Measurements from ENCODE around the gene NXPH3.

Gene NXPH3

DNA sequence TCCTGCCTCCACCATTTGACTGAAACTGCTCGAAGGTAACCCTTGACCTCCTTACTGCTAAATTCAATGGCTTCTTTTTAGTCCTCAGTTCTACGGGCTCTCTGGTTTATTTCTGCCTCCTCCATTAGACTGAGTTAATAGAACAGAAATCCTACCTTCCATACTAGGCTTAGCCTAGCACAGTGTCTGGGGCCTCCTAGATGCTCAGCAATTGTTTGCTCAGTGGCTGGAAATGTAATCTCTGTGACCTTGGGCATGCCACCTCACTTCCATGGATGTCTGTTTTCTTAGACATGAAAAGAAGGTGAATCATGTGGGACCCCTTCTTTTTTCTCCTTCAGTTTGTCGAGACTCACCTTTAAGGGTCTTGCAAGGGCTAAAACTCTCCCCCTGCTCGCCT lies 19.7 kb downstream of the NXPH3 start:
- TF ChIP-seq, protein P1, sequence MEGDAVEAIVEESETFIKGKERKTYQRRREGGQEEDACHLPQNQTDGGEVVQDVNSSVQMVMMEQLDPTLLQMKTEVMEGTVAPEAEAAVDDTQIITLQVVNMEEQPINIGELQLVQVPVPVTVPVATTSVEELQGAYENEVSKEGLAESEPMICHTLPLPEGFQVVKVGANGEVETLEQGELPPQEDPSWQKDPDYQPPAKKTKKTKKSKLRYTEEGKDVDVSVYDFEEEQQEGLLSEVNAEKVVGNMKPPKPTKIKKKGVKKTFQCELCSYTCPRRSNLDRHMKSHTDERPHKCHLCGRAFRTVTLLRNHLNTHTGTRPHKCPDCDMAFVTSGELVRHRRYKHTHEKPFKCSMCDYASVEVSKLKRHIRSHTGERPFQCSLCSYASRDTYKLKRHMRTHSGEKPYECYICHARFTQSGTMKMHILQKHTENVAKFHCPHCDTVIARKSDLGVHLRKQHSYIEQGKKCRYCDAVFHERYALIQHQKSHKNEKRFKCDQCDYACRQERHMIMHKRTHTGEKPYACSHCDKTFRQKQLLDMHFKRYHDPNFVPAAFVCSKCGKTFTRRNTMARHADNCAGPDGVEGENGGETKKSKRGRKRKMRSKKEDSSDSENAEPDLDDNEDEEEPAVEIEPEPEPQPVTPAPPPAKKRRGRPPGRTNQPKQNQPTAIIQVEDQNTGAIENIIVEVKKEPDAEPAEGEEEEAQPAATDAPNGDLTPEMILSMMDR (IDR thresholded peaks at IDR 0.05; ENCODE audit: low read depth, low read length, missing control alignments): no peak
- H3K4me3 ChIP-seq (ENCODE audit: low read depth, low read length): no peak overlapping the region
- no peak for DNase-seq (ENCODE audit: low read depth)

DNA sequence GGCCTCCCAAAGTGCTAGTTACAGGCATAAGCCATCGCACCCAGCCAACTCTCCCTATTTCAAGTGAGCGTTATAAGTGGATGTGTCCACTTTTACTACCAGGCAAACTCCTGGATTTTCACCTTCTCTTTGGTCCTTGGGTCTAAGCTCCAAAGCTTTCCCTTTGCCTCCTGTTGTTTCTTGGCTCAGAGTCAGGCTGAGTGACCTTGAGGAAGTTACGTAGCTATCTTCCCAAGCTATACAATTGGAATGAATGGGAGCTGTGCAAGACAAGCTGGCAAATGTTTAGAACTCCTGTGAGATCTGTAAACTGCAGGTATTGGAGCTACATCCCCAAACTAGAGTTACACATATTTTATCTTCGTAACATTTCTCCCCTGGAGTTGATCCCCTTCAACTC lies 20.3 kb downstream of the NXPH3 start:
- no peak for DNase-seq (ENCODE audit: low read depth)
- TF ChIP-seq, protein P1 (IDR thresholded peaks at IDR 0.05; ENCODE audit: low read depth, low read length, missing control alignments): no peak
- no peak overlapping the region for H3K4me3 ChIP-seq (ENCODE audit: low read depth, low read length)

DNA sequence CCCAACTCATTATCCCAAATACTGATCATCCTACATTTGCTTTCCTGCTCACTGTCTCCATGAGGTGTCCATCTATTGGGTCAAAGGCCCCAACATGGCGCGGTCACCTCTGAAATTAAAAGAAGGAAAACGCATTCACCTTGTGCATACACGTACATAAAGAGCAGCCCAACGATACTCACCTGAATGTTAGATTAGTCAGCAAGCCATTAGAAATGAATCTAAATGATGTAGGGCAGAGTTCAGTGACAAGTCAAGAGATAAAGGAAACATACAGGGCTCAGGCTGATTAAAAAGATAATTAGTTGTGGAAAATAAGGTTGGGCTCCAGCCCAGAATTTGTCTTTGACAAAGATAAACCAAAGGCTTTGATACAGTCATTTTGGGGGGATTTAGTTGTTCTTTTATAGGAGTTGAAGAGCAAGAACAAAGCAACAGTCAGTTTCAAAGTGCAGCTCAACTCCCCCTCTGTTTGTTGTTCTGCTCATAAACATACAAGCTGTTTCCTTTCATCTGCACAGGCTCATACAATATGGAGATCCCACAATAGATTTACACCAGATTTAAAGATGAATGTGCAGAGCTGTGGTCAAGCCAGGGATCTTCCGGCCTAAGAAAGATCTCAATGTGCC lies 21.1 kb downstream of the NXPH3 start:
- no peak overlapping the region for H3K4me3 ChIP-seq (ENCODE audit: low read depth, low read length)
- TF ChIP-seq, protein P1 (IDR thresholded peaks at IDR 0.05; ENCODE audit: low read depth, low read length, missing control alignments): no peak
- no peak for DNase-seq (ENCODE audit: low read depth)

DNA sequence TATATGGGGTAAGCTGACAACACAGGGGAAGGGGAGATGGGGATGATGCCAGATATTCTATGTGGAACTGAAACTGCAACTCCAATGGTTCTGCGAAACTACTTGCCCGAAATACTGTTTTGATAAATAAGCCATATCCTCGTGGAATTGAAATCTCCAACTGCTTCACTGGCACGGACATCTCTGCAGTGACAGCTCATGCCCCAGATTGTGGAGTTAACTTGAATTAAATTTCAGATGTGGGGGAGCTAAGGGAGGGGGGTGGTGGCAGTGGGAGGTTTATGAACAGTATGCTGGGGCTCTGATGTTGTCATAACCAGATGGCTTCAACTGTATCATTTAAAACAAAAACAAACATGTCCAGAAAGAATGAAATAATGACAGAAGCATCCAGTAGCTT lies 21.8 kb downstream of the NXPH3 start:
- DNase-seq (ENCODE audit: low read depth): no peak
- TF ChIP-seq, protein P1 (IDR thresholded peaks at IDR 0.05; ENCODE audit: low read depth, low read length, missing control alignments): no peak
- no peak overlapping the region for H3K4me3 ChIP-seq (ENCODE audit: low read depth, low read length)

DNA sequence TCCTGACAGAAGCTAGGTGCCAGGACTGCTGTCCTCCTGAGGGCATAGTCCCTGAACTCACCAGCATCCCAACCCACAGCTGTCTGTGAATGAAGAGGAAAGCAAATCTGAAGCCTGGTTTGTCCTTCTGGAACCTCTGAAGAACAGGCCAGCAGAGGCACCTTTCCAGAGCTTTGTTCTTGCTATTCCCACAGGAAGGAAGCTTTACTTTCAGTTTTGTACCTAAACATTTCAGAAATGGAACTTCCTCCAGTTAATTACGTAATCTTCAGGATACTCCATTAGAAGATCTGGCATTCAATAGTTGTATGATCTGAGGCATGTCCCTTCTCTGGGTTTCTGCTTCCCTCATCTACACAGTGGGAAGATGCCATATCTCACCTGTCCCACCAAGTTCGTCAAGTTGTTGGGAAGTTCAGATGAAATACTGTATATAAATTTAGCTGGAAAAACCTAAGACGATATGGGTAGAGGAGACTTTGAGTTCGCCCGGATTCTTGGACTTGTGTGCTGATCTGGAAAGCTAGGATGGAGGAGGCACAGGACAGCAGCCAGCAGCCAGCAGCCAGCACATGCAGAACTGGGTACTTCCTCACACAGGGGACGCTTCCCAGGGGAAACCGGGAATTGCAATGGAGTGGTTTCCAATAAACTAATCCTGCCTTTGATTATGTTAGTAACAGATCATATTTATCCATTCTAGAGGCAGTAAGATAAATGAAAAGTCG lies 22.4 kb downstream of the NXPH3 start:
- TF ChIP-seq, protein P1 (IDR thresholded peaks at IDR 0.05; ENCODE audit: low read depth, low read length, missing control alignments): no peak
- DNase-seq (ENCODE audit: low read depth): no peak
- H3K4me3 ChIP-seq (ENCODE audit: low read depth, low read length): no peak overlapping the region

DNA sequence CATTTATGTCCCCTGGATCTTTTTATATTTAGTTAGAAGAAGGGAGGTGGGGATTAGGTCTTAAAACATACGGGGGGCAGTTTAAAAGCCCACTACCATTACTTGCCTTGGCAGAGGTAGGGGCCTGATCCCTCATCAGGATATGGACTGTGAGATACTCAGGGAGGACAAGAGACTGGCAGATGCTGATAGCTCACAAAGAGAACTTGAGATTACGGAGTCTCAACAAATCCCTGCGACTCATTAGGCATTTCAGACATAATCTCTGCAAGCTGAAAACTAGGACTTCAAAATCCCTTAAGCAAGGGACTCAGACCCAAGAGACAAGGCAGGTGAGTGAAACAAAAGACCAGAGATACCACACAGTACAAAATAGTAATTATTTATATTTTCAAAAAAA lies 23.2 kb downstream of the NXPH3 start:
- no peak overlapping the region for H3K4me3 ChIP-seq (ENCODE audit: low read depth, low read length)
- TF ChIP-seq, protein P1 (IDR thresholded peaks at IDR 0.05; ENCODE audit: low read depth, low read length, missing control alignments): no peak
- DNase-seq (ENCODE audit: low read depth): no peak

DNA sequence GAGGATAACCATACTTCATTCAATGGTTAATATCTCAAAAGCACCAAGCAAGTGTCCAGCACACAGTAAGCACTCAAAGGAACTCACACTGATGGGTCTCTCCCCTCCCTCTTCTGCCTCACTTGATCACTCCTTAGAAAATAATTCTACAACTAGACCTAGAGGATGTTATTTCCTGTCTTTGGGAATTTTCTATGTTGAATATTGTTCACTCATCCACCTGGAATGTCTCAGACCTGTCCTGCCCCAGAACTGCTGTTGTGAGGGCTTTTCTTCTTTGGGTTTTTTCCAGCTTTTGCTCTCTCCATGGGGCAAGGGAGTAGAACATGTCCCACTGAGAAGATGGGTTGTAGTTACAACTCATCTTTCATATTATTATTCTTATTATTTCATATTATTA lies 25.3 kb downstream of the NXPH3 start:
- TF ChIP-seq, protein P1 (IDR thresholded peaks at IDR 0.05; ENCODE audit: low read depth, low read length, missing control alignments): no peak

More for the DNA sequence above, 25.3 kb downstream of the NXPH3 start:
- no peak for DNase-seq (ENCODE audit: low read depth)
- H3K4me3 ChIP-seq (ENCODE audit: low read depth, low read length): no peak overlapping the region

All from GM12864 (cell line).